ENCODE measurements around the gene IL17RD.

DNA sequence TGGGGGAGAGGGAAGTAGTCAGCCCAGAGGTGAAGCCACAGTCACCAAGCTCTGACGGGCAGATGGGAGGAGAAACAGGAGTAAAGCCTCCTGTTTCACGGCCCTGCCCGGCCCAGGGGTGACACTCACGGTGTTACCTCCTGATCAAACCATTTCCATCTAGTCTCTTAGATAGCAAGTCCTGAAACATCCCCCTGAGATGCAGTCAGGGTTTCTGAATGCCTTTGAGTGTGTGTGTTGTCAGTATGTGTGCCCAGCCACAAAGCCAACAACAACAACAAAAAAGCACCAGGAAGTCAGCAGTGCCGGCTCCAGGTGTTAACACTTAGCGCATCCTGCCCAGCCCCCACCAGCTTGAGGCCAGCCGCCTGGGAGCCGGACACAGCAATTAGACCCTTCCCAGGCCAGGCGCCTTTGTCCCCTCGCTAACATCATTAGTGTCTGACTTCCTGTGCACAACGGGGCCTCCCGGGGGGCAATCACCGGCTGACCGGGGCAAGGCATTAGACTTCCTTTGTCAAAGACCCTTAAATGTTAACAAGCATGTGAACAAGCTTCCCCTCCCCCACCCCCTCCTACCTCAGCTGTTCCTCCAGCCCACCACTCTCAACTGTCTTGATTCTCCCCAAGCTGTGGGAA, 34.5 kb downstream of the IL17RD start:
- TF ChIP-seq, protein P1, sequence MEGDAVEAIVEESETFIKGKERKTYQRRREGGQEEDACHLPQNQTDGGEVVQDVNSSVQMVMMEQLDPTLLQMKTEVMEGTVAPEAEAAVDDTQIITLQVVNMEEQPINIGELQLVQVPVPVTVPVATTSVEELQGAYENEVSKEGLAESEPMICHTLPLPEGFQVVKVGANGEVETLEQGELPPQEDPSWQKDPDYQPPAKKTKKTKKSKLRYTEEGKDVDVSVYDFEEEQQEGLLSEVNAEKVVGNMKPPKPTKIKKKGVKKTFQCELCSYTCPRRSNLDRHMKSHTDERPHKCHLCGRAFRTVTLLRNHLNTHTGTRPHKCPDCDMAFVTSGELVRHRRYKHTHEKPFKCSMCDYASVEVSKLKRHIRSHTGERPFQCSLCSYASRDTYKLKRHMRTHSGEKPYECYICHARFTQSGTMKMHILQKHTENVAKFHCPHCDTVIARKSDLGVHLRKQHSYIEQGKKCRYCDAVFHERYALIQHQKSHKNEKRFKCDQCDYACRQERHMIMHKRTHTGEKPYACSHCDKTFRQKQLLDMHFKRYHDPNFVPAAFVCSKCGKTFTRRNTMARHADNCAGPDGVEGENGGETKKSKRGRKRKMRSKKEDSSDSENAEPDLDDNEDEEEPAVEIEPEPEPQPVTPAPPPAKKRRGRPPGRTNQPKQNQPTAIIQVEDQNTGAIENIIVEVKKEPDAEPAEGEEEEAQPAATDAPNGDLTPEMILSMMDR (IDR thresholded peaks at IDR 0.05): no peak
- TF ChIP-seq TCF7L2 (IDR thresholded peaks at IDR 0.05; ENCODE audit: low read depth, low read length) (no peak), SIN3A (IDR thresholded peaks at IDR 0.05; ENCODE audit: borderline replicate concordance, insufficient read depth, low read depth, low read length) (no peak), POLR2AphosphoS5 (IDR thresholded peaks at IDR 0.05; ENCODE audit: low read depth, low read length) (no peak)

Data from Panc1 (cell line).